ENCODE measurements around the gene IFT25. TPM values are rescaled to one million over a fixed set of nuclear protein-coding genes. Genes with fewer than 3 reads are reported as not detected.

Gene IFT25
- polyA plus RNA-seq, 1 experiment, result 12.8 TPM

DNA sequence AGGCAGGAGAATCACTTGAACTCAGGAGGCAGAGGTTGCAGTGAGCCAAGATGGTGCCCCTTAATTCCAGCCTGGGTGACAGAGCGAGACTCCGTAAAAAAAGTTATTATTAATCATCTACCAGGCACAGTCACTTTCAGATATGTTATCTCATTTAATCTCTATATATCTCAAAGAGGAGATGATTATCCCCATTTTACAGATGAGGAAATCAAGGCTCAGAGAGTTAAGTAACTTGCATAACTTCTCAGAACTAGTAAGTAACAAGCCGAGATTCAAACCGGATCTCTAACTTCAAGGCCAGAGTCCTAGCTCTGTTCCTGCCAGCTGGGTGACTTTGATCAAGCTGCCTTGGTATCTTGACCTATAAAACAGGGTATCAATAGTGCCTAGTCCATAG, 34.1 kb downstream of the IFT25 start:
- TF ChIP-seq, protein P1, sequence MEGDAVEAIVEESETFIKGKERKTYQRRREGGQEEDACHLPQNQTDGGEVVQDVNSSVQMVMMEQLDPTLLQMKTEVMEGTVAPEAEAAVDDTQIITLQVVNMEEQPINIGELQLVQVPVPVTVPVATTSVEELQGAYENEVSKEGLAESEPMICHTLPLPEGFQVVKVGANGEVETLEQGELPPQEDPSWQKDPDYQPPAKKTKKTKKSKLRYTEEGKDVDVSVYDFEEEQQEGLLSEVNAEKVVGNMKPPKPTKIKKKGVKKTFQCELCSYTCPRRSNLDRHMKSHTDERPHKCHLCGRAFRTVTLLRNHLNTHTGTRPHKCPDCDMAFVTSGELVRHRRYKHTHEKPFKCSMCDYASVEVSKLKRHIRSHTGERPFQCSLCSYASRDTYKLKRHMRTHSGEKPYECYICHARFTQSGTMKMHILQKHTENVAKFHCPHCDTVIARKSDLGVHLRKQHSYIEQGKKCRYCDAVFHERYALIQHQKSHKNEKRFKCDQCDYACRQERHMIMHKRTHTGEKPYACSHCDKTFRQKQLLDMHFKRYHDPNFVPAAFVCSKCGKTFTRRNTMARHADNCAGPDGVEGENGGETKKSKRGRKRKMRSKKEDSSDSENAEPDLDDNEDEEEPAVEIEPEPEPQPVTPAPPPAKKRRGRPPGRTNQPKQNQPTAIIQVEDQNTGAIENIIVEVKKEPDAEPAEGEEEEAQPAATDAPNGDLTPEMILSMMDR (IDR thresholded peaks at IDR 0.05; ENCODE audit: insufficient read depth, low read depth, low read length), result no peak
- Histone ChIP-seq H3K36me3 (ENCODE audit: control insufficient read depth, insufficient read depth, low read length) (peaks cover 2% of the 10 kb centered on the region), H3K27me3 (ENCODE audit: control insufficient read depth, insufficient read depth, low read length) (no peaks in the 10 kb centered on the region), H3K4me3 (ENCODE audit: low read depth, low read length) (no peak overlapping the region)
- no peak for DNase-seq (ENCODE audit: low read depth)
- ChIA-PET CTCF (interaction anchor here (1.9 kb wide), 1 partner anchor 9 kb away, joined by 5 read pairs; no protein-coding TSS in a partner anchor), POLR2A (no interaction called here)

DNA sequence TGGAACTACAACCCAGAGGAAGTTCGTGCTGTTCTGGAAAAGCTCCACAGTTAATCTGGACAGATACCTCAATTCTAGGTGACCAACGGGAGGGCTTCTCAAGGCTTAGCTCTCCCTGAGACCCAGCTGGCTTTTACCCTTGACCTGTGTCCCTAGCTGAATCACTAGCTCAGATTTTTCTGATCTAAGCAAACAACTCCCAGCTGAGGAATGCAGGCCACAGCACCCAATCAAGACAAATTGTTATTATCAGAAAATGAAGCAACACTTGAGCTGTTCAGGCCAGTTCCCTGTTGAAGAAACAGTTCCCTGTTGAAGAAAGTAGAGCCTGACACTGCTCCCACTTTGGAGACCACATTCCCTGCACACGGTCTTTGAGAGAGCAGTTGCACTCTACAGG, 35.6 kb downstream of the IFT25 start:
- Histone ChIP-seq H3K27me3 (ENCODE audit: control insufficient read depth, insufficient read depth, low read length) (no peaks in the 10 kb centered on the region), H3K4me3 (ENCODE audit: low read depth, low read length) (no peak overlapping the region), H3K36me3 (ENCODE audit: control insufficient read depth, insufficient read depth, low read length) (peaks cover 2% of the 10 kb centered on the region)
- ChIA-PET POLR2A (interaction anchor here (0.6 kb wide), 1 partner anchor 24 kb away, joined by 3 read pairs; no protein-coding TSS in a partner anchor), CTCF (interaction anchor here (0.7 to 1.9 kb wide), 4 partner anchors 10 to 142 kb away, joined by 3 to 5 read pairs (median 4); no protein-coding TSS in a partner anchor)
- TF ChIP-seq, protein P1 (IDR thresholded peaks at IDR 0.05; ENCODE audit: insufficient read depth, low read depth, low read length), result no peak
- DNase-seq (ENCODE audit: low read depth), result no peak

DNA sequence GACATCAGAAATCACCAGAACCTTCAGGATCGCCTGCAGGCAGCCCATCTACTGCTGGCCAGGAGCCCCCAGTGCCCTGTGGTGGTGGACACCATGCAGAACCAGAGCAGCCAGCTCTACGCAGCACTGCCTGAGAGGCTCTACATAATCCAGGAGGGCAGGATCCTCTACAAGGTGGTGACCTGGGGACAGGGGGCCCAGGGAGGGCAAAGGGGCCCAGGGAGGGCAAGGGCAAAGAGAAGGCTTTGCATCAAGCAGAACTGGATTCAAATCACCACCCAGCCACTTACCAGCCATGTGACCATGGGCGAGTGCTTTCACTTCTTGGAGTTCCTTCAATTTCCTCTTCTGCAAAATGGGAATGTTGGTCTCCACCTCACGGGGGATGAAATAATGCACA, 39.4 kb downstream of the IFT25 start:
- no peaks in the 10 kb centered on the region for H3K36me3 ChIP-seq (ENCODE audit: control insufficient read depth, insufficient read depth, low read length)
- DNase-seq (ENCODE audit: low read depth), result no peak
- ChIA-PET CTCF (interaction anchor here (1.4 kb wide), 1 partner anchor 13 kb away, joined by 3 read pairs; no protein-coding TSS in a partner anchor), POLR2A (no interaction called here)
- TF ChIP-seq, protein P1 (IDR thresholded peaks at IDR 0.05; ENCODE audit: insufficient read depth, low read depth, low read length), result no peak
- no peaks in the 10 kb centered on the region for H3K27me3 ChIP-seq (ENCODE audit: control insufficient read depth, insufficient read depth, low read length)
- no peak overlapping the region for H3K4me3 ChIP-seq (ENCODE audit: low read depth, low read length)

DNA sequence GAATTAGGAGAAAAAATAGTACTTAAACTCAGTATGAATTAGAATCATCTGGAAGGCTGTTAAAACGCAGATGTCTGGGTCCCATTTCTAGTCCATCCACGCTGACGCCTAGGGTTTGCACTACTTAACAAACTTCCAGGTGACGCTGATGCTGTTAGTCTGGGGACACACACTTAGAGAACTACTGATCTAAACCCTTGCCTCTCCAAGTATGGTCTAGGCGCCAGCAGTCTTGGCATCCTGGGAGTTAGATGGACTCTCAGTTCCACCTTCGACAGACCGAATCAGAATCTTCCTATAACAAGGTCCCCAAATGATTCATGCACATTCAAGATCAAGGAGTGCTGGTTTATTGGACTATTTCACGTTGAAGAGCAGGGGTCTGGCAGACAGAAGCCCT, 40.0 kb downstream of the IFT25 start:
- Histone ChIP-seq H3K4me3 (ENCODE audit: low read depth, low read length) (no peak overlapping the region), H3K27me3 (ENCODE audit: control insufficient read depth, insufficient read depth, low read length) (no peaks in the 10 kb centered on the region), H3K36me3 (ENCODE audit: control insufficient read depth, insufficient read depth, low read length) (no peaks in the 10 kb centered on the region)
- ChIA-PET CTCF (no interaction called here), POLR2A (no interaction called here)
- no peak for DNase-seq (ENCODE audit: low read depth)
- TF ChIP-seq, protein P1 (IDR thresholded peaks at IDR 0.05; ENCODE audit: insufficient read depth, low read depth, low read length), result no peak

DNA sequence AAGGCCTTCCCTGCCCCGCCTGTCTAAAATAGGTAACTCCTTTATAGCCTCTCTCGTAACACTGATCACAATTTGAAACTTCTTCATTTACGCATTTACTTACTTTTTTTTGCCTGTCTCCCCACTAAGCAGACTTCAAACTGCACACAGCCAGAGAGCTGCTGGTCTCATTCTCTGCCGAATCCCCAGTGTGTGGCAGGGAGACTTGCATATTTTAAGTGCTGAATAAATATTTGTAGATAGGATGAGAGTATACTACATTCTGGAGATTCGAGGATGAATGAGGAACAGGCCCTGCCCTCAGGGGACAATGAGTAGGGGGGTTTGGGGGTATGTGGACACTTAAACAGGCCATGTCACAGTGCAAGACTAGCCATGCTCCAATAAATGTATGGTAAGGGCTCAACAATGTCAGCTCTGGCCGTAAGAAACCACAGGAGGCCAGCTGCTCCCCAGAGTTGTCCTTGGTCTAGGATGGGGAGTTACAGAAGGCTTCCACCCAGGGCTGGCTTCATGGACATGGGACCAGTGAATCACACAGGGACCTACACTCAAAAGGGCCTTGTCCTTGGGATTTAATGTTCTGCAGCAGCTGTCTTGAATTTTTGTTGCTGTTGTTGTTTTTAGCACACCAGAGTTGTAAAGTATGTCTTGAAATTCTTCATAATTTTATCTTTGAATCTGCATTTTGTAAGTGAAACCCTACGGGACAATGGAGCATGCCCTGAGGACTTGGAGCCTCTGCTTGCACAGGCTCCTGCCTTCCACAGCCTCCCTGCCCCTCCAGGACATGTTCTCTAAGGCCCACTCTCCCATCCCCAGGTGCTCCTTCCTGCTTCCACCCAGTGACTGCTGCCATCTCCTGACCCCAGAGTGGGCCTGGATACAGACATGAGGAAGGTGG, 43.0 kb downstream of the IFT25 start:
- Histone ChIP-seq H3K4me3 (ENCODE audit: low read depth, low read length) (no peak overlapping the region), H3K36me3 (ENCODE audit: control insufficient read depth, insufficient read depth, low read length) (no peaks in the 10 kb centered on the region), H3K27me3 (ENCODE audit: control insufficient read depth, insufficient read depth, low read length) (no peaks in the 10 kb centered on the region)
- TF ChIP-seq, protein P1 (IDR thresholded peaks at IDR 0.05; ENCODE audit: insufficient read depth, low read depth, low read length), result no peak
- no peak for DNase-seq (ENCODE audit: low read depth)
- ChIA-PET POLR2A (interaction anchor here (0.6 kb wide), 1 partner anchor 43 kb away, joined by 3 read pairs; the partner anchor contains the start of gene IFT25), CTCF (no interaction called here)
